B cell (primary cell): ENCODE measurements around the gene ATP13A1. TPM values are rescaled to one million over a fixed set of nuclear protein-coding genes. Genes with fewer than 3 reads are reported as not detected.
A peak's percentile ranks its signal among the peaks of the same experiment; 100 is the strongest.

ENCODE experiments used
- ATAC-seq: fragments of 200-7000 bp; cut with Tn5 transposase; one replicate; pipeline ENCODE4 v1.10.0; 2021; ENCODE audit warnings: low read depth, mild to moderate bottlenecking, moderate number of reproducible peaks, moderate library complexity
- CTCF ChIA-PET: fragments of 350-600 bp; sonication (Branson Sonifier 250); formaldehyde crosslinking; loops from one replicate; lab custom pipeline; 2021; ENCODE audit warnings: antibody characterized with exemption, inconsistent platforms; lab: Charles Lee
- POLR2A ChIA-PET: fragments of 350-600 bp; sonication (Branson Sonifier 250); formaldehyde crosslinking; loops from one replicate; lab custom pipeline; 2021; ENCODE audit warnings: antibody characterized with exemption; lab: Charles Lee
- DNase-seq: peaks from one replicate; pipeline ENCODE4 v3.0.0; 2013
- H2AFZ ChIP-seq: 2 replicates; pipeline ENCODE4 v1.6.1; 2012; ENCODE audit warnings: mild to moderate bottlenecking, low read depth, low read length; ENCODE audit not compliant: insufficient read depth, poor library complexity, severe bottlenecking
- H3K27ac ChIP-seq, 2 donors: 1 replicate in 1 of 2; 2 replicates in 1 of 2; pipeline ENCODE4 v1.5.1; 2012 to 2013; ENCODE audit warnings: low read length in 2 of 2, mild to moderate bottlenecking in 2 of 2, moderate library complexity in 1 of 2
- H3K27me3 ChIP-seq, 4 experiments: fragments of 200-600 bp in 1 of 4; sonication (generic) in 1 of 4; replicated peaks in 1 of 4; 1 replicate in 2 of 4; 2 replicates in 2 of 4; pipeline versions ENCODE4 v1.6.1 to v1.7.0; 2013 to 2016; ENCODE audit warnings: low read length in 3 of 4, mild to moderate bottlenecking in 2 of 4, mixed read lengths in 1 of 4, moderate library complexity in 1 of 4; ENCODE audit not compliant: insufficient read depth in 4 of 4, control insufficient read depth in 3 of 4; ENCODE audit errors: control extremely low read depth in 1 of 4
- H3K36me3 ChIP-seq, 2 experiments: replicated peaks in 1 of 2; 1 replicate in 1 of 2; 2 replicates in 1 of 2; pipeline versions ENCODE4 v1.6.1 to v1.7.1; 2013; ENCODE audit warnings: low read length in 1 of 2; ENCODE audit not compliant: insufficient read depth in 2 of 2, control insufficient read depth in 1 of 2; ENCODE audit errors: control extremely low read depth in 1 of 2, extremely low read depth in 1 of 2
- H3K4me1 ChIP-seq, 2 donors: fragments of 200-600 bp in 1 of 2; sonication (generic) in 1 of 2; 1 replicate in 1 of 2; 2 replicates in 1 of 2; pipeline versions ENCODE4 v1.5.1 to v1.6.1; 2013 to 2017; ENCODE audit warnings: low read length in 2 of 2; ENCODE audit not compliant: control insufficient read depth in 2 of 2, insufficient read depth in 2 of 2
- H3K4me2 ChIP-seq: replicated peaks from 2 replicates; pipeline ENCODE3; 2012; ENCODE audit warnings: mild to moderate bottlenecking, low read depth, low read length; ENCODE audit not compliant: poor library complexity, severe bottlenecking
- H3K4me3 ChIP-seq, 5 experiments: fragments of 200-600 bp in 1 of 5; sonication (generic) in 1 of 5; 1 replicate in 3 of 5; 2 replicates in 2 of 5; pipeline versions ENCODE4 v1.5.1 to v1.7.0; 2011 to 2016; ENCODE audit warnings: low read length in 4 of 5, mild to moderate bottlenecking in 4 of 5, low read depth in 2 of 5, control low read depth in 1 of 5, moderate library complexity in 1 of 5; ENCODE audit not compliant: insufficient read depth in 1 of 5; ENCODE audit errors: control extremely low read depth in 1 of 5, extremely low read depth in 1 of 5
- H3K79me2 ChIP-seq: fragments of 200-600 bp; sonication (generic); one replicate; pipeline ENCODE4 v1.6.0; 2016; ENCODE audit warnings: low read length; ENCODE audit not compliant: control insufficient read depth, insufficient read depth
- H3K9ac ChIP-seq: fragments of 200-600 bp; sonication (generic); 2 replicates; pipeline ENCODE4 v1.6.1; 2017; ENCODE audit warnings: mild to moderate bottlenecking, low read length, moderate library complexity
- H3K9me3 ChIP-seq, 3 donors: one replicate each; pipeline versions ENCODE4 v1.6.1 to v1.7.1; 2013; ENCODE audit warnings: low read length in 2 of 3; ENCODE audit not compliant: control insufficient read depth in 2 of 3, insufficient read depth in 1 of 3; ENCODE audit errors: control extremely low read depth in 1 of 3
- H4K20me1 ChIP-seq: 2 replicates; pipeline ENCODE4 v1.6.0; 2012; ENCODE audit warnings: mild to moderate bottlenecking, low read length; ENCODE audit not compliant: insufficient read depth, control insufficient read depth, poor library complexity, severe bottlenecking
- H3K27ac Mint-ChIP-seq: one replicate; pipeline ENCODE4 v1.8.0; 2021; ENCODE audit warnings: mixed read lengths
- H3K27me3 Mint-ChIP-seq: one replicate; pipeline ENCODE4 v1.8.0; 2021; ENCODE audit warnings: mixed read lengths
- H3K4me1 Mint-ChIP-seq: one replicate; pipeline ENCODE4 v1.8.0; 2021; ENCODE audit warnings: mixed read lengths
- H3K4me3 Mint-ChIP-seq: one replicate; pipeline ENCODE4 v1.8.0; 2021; ENCODE audit warnings: mixed read lengths
- H3K9me3 Mint-ChIP-seq: one replicate; pipeline ENCODE4 v1.8.0; 2022; ENCODE audit warnings: mixed read lengths; ENCODE audit not compliant: insufficient read depth
- EZH2 ChIP-seq: IDR thresholded peaks from 2 replicates; pipeline ENCODE4 v1.6.1; 2012; ENCODE audit warnings: borderline replicate concordance, low read depth, mild to moderate bottlenecking, moderate library complexity, low read length; ENCODE audit not compliant: insufficient read depth, poor library complexity, severe bottlenecking
- WGBS: methylation state at CpG from one replicate; pipeline ENCODE4 v1.1.5; 2013; ENCODE audit warnings: missing lambda C conversion rate; ENCODE audit not compliant: insufficient coverage; 5-methylcytosine and 5-hydroxymethylcytosine counted together
- intact Hi-C: fragments of 100-400 bp; cut with micrococcal nuclease; formaldehyde crosslinking; loops from one replicate; pipeline ENCODE4 v1.10.0; 2022
- polyA plus RNA-seq: library from polyadenylated mRNA; depleted of rRNA; stranded (reverse); fragments of >200 nt; gene quantifications from 2 replicates; pipeline ENCODE4 v1.2.3, GENCODE V29; 2012
- total RNA-seq, 2 donors: library from RNA; stranded (reverse); fragments of 120-200 nt in 1 of 2; gene quantifications; 1 replicate in 1 of 2; 2 replicates in 1 of 2; pipeline versions ENCODE4 v1.2.3 to v1.2.4, GENCODE V29; 2013 to 2022
- TF ChIP-seq, protein P1 (sequence below): fragments of 200-600 bp; IDR thresholded peaks from one replicate; pipeline ENCODE4 v1.8.0; 2022; ENCODE audit warnings: antibody characterized with exemption, mild to moderate bottlenecking

The ATP13A1 gene
- total and polyA plus RNA-seq, 2 donors (not counting 1 experiment from before 2014, with no cell fraction given) = 156 to 277 TPM

DNA sequence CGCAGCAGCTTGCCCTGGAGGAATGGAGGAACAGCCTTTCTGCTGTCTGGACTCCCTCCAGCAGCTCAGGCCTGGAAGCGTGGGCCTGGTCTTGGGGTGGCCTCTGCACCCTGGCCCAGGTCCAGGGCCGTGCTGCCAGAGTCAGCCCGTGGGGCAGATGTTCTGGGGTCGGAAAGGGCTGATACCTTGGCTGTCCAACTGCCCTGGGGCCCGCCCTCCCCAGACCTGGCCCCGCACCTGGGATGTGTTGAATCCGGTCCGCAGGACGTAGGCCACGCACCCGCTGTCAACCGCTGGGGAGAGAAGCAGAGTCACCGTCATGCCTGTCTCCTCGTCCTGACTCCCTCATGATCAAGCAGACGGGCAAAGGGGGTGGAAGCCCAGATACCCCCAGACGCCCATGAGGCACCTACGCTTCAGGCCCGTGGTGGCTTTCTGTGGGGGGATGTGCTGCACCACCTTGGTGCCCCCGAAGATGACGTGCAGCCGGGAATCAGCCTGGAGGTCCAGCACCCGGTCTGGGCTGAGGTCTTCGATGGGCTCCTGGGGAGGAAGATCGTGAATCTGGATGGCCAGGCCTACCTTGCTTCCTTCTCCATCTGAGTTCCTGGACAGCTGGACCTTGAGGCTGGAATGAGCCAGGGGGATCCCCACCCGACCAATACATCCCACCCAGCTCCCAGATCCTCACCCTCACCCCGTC is 7.7 kb downstream of the ATP13A1 start:
- Histone ChIP-seq H4K20me1 (peaks cover 36% of the 10 kb centered on the region), H3K9me3 (no peaks in the 10 kb centered on the region), H3K27ac (no peak overlapping the region), H2AFZ (no peak overlapping the region), H3K4me1 (peaks cover 0 to under 1% of the 10 kb centered on the region in 2 donors), H3K79me2 (peaks cover 74% of the 10 kb centered on the region), H3K9ac (no peak overlapping the region), H3K27me3 (no peaks in the 10 kb centered on the region), H3K4me3 (no peak overlapping the region), H3K36me3 (peaks cover 0 to 92% of the 10 kb centered on the region in 2 experiments), H3K4me2 (no peak overlapping the region)
- Mint-ChIP-seq H3K27ac (no peak overlapping the region), H3K9me3 (no peaks in the 10 kb centered on the region), H3K4me1 (no peaks in the 10 kb centered on the region), H3K27me3 (no peaks in the 10 kb centered on the region), H3K4me3 (no peak overlapping the region)
- ATAC-seq = no peak
- intact Hi-C loops = no loop called here
- ChIA-PET POLR2A (no interaction called here), CTCF (no interaction called here)
- 97% methylated on average over 27 of the region's 27 CpGs for WGBS
- peak; percentile 5 for DNase-seq
- no peak for TF ChIP-seq EZH2

DNA sequence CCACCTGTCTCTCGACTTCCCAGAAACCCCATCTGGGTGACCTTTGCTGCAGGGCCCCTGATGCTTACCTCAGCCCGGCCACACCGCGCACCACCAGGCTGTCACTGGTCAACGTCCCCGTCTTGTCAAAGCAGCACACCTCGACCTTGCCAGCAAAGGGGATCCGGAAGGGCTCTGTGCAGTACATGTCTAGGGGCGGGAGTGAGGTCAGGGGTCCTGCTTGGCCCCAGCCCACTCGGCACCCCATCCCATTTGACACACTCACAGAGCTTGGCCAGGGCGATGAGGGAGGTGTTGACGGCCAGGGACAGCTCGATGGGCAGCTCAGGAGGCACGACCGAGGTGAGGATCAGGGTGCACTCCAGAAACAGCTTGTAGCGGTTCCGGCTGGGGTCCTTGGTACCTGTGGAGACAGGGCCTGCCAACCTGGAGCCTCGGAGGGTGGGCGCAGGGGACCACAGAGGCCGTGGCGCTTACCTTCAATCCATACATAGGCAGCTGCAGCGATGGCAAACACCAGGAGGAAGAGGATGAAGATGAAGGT is 8.4 kb downstream of the ATP13A1 start:
- ChIA-PET POLR2A (no interaction called here), CTCF (interaction anchor here (2.0 kb wide), 1 partner anchor 11 kb away, joined by 5 read pairs; the partner anchor contains the start of gene GMIP)
- Histone ChIP-seq H3K4me1 (no peaks in the 10 kb centered on the region), H3K27me3 (no peaks in the 10 kb centered on the region), H3K36me3 (peaks cover 0 to 99% of the 10 kb centered on the region in 2 experiments), H3K79me2 (peaks cover 71% of the 10 kb centered on the region), H3K9me3 (no peaks in the 10 kb centered on the region), H2AFZ (no peak overlapping the region), H4K20me1 (peaks cover 36% of the 10 kb centered on the region), H3K4me2 (no peak overlapping the region), H3K27ac (no peak overlapping the region), H3K4me3 (no peak overlapping the region), H3K9ac (no peak overlapping the region)
- DNase-seq (peak; percentile 4), ATAC-seq (no peak)
- intact Hi-C loops = no loop called here
- WGBS = 98% methylated on average over 21 of the region's 22 CpGs
- Mint-ChIP-seq H3K27me3 (no peaks in the 10 kb centered on the region), H3K27ac (no peak overlapping the region), H3K4me1 (no peaks in the 10 kb centered on the region), H3K9me3 (no peaks in the 10 kb centered on the region), H3K4me3 (no peak overlapping the region)
- no peak for TF ChIP-seq EZH2
- TF ChIP-seq, protein P1, sequence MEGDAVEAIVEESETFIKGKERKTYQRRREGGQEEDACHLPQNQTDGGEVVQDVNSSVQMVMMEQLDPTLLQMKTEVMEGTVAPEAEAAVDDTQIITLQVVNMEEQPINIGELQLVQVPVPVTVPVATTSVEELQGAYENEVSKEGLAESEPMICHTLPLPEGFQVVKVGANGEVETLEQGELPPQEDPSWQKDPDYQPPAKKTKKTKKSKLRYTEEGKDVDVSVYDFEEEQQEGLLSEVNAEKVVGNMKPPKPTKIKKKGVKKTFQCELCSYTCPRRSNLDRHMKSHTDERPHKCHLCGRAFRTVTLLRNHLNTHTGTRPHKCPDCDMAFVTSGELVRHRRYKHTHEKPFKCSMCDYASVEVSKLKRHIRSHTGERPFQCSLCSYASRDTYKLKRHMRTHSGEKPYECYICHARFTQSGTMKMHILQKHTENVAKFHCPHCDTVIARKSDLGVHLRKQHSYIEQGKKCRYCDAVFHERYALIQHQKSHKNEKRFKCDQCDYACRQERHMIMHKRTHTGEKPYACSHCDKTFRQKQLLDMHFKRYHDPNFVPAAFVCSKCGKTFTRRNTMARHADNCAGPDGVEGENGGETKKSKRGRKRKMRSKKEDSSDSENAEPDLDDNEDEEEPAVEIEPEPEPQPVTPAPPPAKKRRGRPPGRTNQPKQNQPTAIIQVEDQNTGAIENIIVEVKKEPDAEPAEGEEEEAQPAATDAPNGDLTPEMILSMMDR = no peak
